Endothelial cell of umbilical vein (primary cell): ENCODE results near the gene STAT5A. TPM values are rescaled to one million over a fixed set of nuclear protein-coding genes. Genes with fewer than 3 reads are reported as not detected.
"Not testable (repeated sequence)": the region's sequence is repeated elsewhere in the genome, so short reads cannot be mapped to it uniquely, and the experiment has no call there.

Source experiments
- BruUV-seq: library from RNA; stranded (reverse); fragments of 400-500 nt; replicated peaks from 2 replicates; lab custom pipeline; 2021; lab: Mats Ljungman, UMichigan
- CTCF ChIA-PET: fragments of 300-600, 350-600 bp; sonication (Branson Sonifier 250); formaldehyde crosslinking; loops from one replicate; lab custom pipeline; 2021; ENCODE audit warnings: antibody characterized with exemption, inconsistent platforms; lab: Charles Lee
- POLR2A ChIA-PET: fragments of 300-600, 350-600 bp; sonication (Branson Sonifier 250); formaldehyde crosslinking; loops from one replicate; lab custom pipeline; 2021; ENCODE audit warnings: antibody characterized with exemption, inconsistent platforms; lab: Charles Lee
- DNase-seq: peaks from one replicate; pipeline ENCODE4 v3.0.0-alpha.2; 2011; ENCODE audit warnings: low read depth, low spot score
- FAIRE-seq: peaks from 2 replicates; lab custom pipeline; 2011; peaks lifted over from hg19 to GRCh38; lab: Jason Lieb, UNC
- H2AFZ ChIP-seq: 2 replicates; pipeline ENCODE4 v1.6.0; 2012; ENCODE audit warnings: low read depth, low read length, control low read depth, inconsistent platforms
- H3K27ac ChIP-seq: 2 replicates; pipeline ENCODE4 v1.5.1; 2011; ENCODE audit warnings: low read depth, mild to moderate bottlenecking, control low read depth, low read length, moderate library complexity; ENCODE audit not compliant: insufficient read depth
- H3K27me3 ChIP-seq, 2 experiments: 2 replicates each; pipeline versions ENCODE4 v1.6.0 to v1.6.1; 2011; ENCODE audit warnings: low read length in 2 of 2, mixed read lengths in 1 of 2; ENCODE audit not compliant: control insufficient read depth in 2 of 2, insufficient read depth in 2 of 2
- H3K36me3 ChIP-seq, 2 experiments: 2 replicates in 1 of 2; 3 replicates in 1 of 2; pipeline ENCODE4 v1.5.1; 2011; ENCODE audit warnings: low read length in 2 of 2, mild to moderate bottlenecking in 1 of 2, moderate library complexity in 1 of 2; ENCODE audit not compliant: control insufficient read depth in 2 of 2, insufficient read depth in 2 of 2; ENCODE audit errors: extremely low read depth in 1 of 2
- H3K4me1 ChIP-seq: 3 replicates; pipeline ENCODE4 v1.5.1; 2011; ENCODE audit warnings: mild to moderate bottlenecking, low read length; ENCODE audit not compliant: control insufficient read depth, insufficient read depth; ENCODE audit errors: extremely low read depth
- H3K4me2 ChIP-seq: 2 replicates; pipeline ENCODE4 v1.6.1; 2011; ENCODE audit warnings: low read length, control low read depth, mixed read lengths; ENCODE audit not compliant: insufficient read depth
- H3K4me3 ChIP-seq, 3 experiments: fragments of 200-600 bp in 1 of 3; sonication (generic), shearing (Covaris generic) in 1 of 3; replicated peaks in 1 of 3; 2 replicates each; pipeline ENCODE4 v1.5.1; 2011 to 2016; ENCODE audit warnings: control low read depth in 3 of 3, low read length in 3 of 3, mild to moderate bottlenecking in 2 of 3, inconsistent platforms in 1 of 3, low read depth in 1 of 3, moderate library complexity in 1 of 3; ENCODE audit not compliant: insufficient read depth in 1 of 3
- H3K79me2 ChIP-seq: 2 replicates; pipeline ENCODE4 v1.6.0; 2012; ENCODE audit warnings: low read length, inconsistent platforms; ENCODE audit not compliant: control insufficient read depth, insufficient read depth
- H3K9ac ChIP-seq: replicated peaks from 2 replicates; pipeline ENCODE3; 2011; ENCODE audit warnings: low read length, control low read depth; ENCODE audit not compliant: insufficient read depth; ENCODE audit errors: extremely low read depth
- H3K9me1 ChIP-seq: replicated peaks from 3 replicates; pipeline ENCODE4 v1.6.0; 2011; ENCODE audit warnings: mild to moderate bottlenecking, low read length; ENCODE audit not compliant: control insufficient read depth, insufficient read depth; ENCODE audit errors: extremely low read depth
- H3K9me3 ChIP-seq: replicated peaks from 2 replicates; pipeline ENCODE4 v1.5.1; 2012; ENCODE audit warnings: low read length, inconsistent platforms; ENCODE audit not compliant: control insufficient read depth, insufficient read depth
- H4K20me1 ChIP-seq: replicated peaks from 2 replicates; pipeline ENCODE3; 2011; ENCODE audit warnings: mild to moderate bottlenecking, low read length; ENCODE audit not compliant: control insufficient read depth, insufficient read depth; ENCODE audit errors: extremely low read depth
- CTCF ChIP-seq, 2 donors: IDR thresholded peaks; 1 replicate in 1 of 2; 2 replicates in 1 of 2; pipeline ENCODE4 v1.5.1; 2011; ENCODE audit warnings: low read length in 2 of 2, mild to moderate bottlenecking in 2 of 2, moderate library complexity in 2 of 2, control low read depth in 1 of 2, inconsistent platforms in 1 of 2, low read depth in 1 of 2; ENCODE audit not compliant: insufficient read depth in 1 of 2; ENCODE audit errors: extremely low read depth in 1 of 2
- EZH2 ChIP-seq: IDR thresholded peaks from 2 replicates; pipeline ENCODE4 v1.6.1; 2012; ENCODE audit warnings: borderline replicate concordance, low read depth, mild to moderate bottlenecking, moderate library complexity, low read length, inconsistent platforms; ENCODE audit not compliant: severe bottlenecking
- FOS ChIP-seq: IDR thresholded peaks from 2 replicates; pipeline ENCODE4 v1.6.1; 2011; ENCODE audit warnings: mild to moderate bottlenecking, low read length, moderate library complexity, borderline replicate concordance; ENCODE audit not compliant: insufficient read depth
- GATA2 ChIP-seq: IDR thresholded peaks from 2 replicates; pipeline ENCODE4 v1.7.0; 2011; ENCODE audit warnings: low read depth, mild to moderate bottlenecking, moderate library complexity, mixed read lengths, low read length; ENCODE audit not compliant: insufficient read length, insufficient read depth
- JUN ChIP-seq: IDR thresholded peaks from 2 replicates; pipeline ENCODE4 v1.6.1; 2011; ENCODE audit warnings: borderline replicate concordance, low read depth; ENCODE audit not compliant: insufficient read length, insufficient read depth
- MAX ChIP-seq: IDR thresholded peaks from 2 replicates; pipeline ENCODE4 v1.6.1; 2011; ENCODE audit not compliant: insufficient read depth, insufficient read length
- MYC ChIP-seq: IDR thresholded peaks from one replicate; pipeline ENCODE4 v1.6.1; 2011; ENCODE audit warnings: mild to moderate bottlenecking, low read depth, low read length
- POLR2A ChIP-seq: IDR thresholded peaks from 2 replicates; pipeline ENCODE4 v1.6.1; 2012; ENCODE audit warnings: low read depth, mild to moderate bottlenecking, control low read depth, low read length
- POLR2AphosphoS5 ChIP-seq: IDR thresholded peaks from 2 replicates; pipeline ENCODE4 v1.6.1; 2012; ENCODE audit warnings: low read depth, mild to moderate bottlenecking, control low read depth, low read length, moderate library complexity; ENCODE audit not compliant: insufficient read depth
- dilution Hi-C: fragments of 300-500 bp; cut with MboI; formaldehyde crosslinking; loops from one replicate; pipeline ENCODE4 v1.15.0; 2019; ENCODE audit warnings: low sequenced_read_pairs; ENCODE audit not compliant: extremely low pct_ligation_motif_present
- intact Hi-C: fragments of 100-400 bp; cut with micrococcal nuclease; formaldehyde crosslinking; loops from one replicate; pipeline ENCODE4 v1.10.0; 2022
- polyA plus RNA-seq, 4 experiments: library from polyadenylated mRNA; depleted of rRNA in 3 of 4; stranded (reverse) in 3 of 4; unstranded in 1 of 4; fragments of >200 nt; gene quantifications; 2 replicates each; pipeline versions ENCODE4 v1.2.1 to v1.2.3, GENCODE V29; 2011 to 2012; ENCODE audit warnings: missing spikeins in 1 of 4
- total RNA-seq: library from RNA; stranded (reverse); gene quantifications from 2 replicates; pipeline ENCODE4 v1.2.3, GENCODE V29; 2021

The STAT5A gene
- total and polyA plus RNA-seq, 2 donors (not counting 3 experiments of a cell fraction or from before 2014, with no cell fraction given) = 18.0 to 23.4 TPM

- FAIRE-seq = no peak
- POLR2A ChIA-PET = interaction anchor here (0.7 kb wide), 1 partner anchor 95 kb away, joined by 3 read pairs; no protein-coding TSS in a partner anchor
- dilution Hi-C loops = no loop called here
- BruUV-seq = no TSS peak
- H3K9me3 ChIP-seq = no peaks in the 10 kb centered on the region
- CTCF ChIA-PET = interaction anchor here (0.6 to 15.7 kb wide), 4 partner anchors 95 to 210 kb away, joined by 3 to 190 read pairs (median 6); no protein-coding TSS in a partner anchor
- H3K27me3 ChIP-seq = no peaks in the 10 kb centered on the region
- no peaks in the 10 kb centered on the region for H4K20me1 ChIP-seq
- no peak overlapping the region for H2AFZ ChIP-seq
- no peaks in the 10 kb centered on the region for H3K9me1 ChIP-seq
- no peak for DNase-seq
- peaks cover 10 to 13% of the 10 kb centered on the region in 2 experiments for H3K36me3 ChIP-seq
- H3K4me3 ChIP-seq = no peak overlapping the region
- no peak overlapping the region for H3K27ac ChIP-seq
- TF ChIP-seq FOS = no peak
- no peak for TF ChIP-seq GATA2
- no peak for TF ChIP-seq MYC
- no peak for TF ChIP-seq CTCF (IDR thresholded peaks at IDR 0.05; ENCODE audit: extremely low read depth in 1 of 2, insufficient read depth in 1 of 2, low read depth in 1 of 2, low read length in 2 of 2)
- no peak for TF ChIP-seq POLR2AphosphoS5
- TF ChIP-seq EZH2 = no peak
- no peak for TF ChIP-seq MAX
- no peak for TF ChIP-seq JUN
- TF ChIP-seq POLR2A = no peak
- H3K9ac ChIP-seq = no peak overlapping the region
- intact Hi-C loops = no loop called here
- peaks cover 76% of the 10 kb centered on the region for H3K4me1 ChIP-seq
- H3K4me2 ChIP-seq = no peak overlapping the region
- H3K79me2 ChIP-seq = peaks cover 5% of the 10 kb centered on the region
These were observed 29.1 kb downstream of the STAT5A start for GRCh38 chr17:42317266-42317845.

- H3K27me3 ChIP-seq, H3K9ac ChIP-seq, H3K9me3 ChIP-seq, H2AFZ ChIP-seq, DNase-seq, BruUV-seq, H3K27ac ChIP-seq, H4K20me1 ChIP-seq, intact Hi-C loops, H3K79me2 ChIP-seq, H3K4me2 ChIP-seq, dilution Hi-C loops, H3K4me3 ChIP-seq, H3K9me1 ChIP-seq: not testable (repeated sequence)
- CTCF ChIA-PET = interaction anchor here (1.2 to 15.7 kb wide), 3 partner anchors 96 to 208 kb away, joined by 6 to 190 read pairs (median 94); no protein-coding TSS in a partner anchor
- Histone ChIP-seq H3K4me1 (peaks cover 75% of the 10 kb centered on the region), H3K36me3 (peaks cover 11 to 15% of the 10 kb centered on the region in 2 experiments)
- peak; percentile 18 for FAIRE-seq
- POLR2A ChIA-PET = interaction anchor here (1.2 kb wide), 1 partner anchor 202 kb away, joined by 4 read pairs; no protein-coding TSS in a partner anchor
These were observed 29.7 kb downstream of the STAT5A start for GRCh38 chr17:42317967-42318366.
